HK-2 (cell line): Measurements from ENCODE around the gene THAP4.
"Not testable (repeated sequence)": the region's sequence is repeated elsewhere in the genome, so short reads cannot be mapped to it uniquely, and the experiment has no call there.

Experiments used
- DNase-seq: peaks from one replicate; pipeline ENCODE4 v3.0.0-alpha.2; 2018; ENCODE audit not compliant: unreplicated experiment

THAP4 gene

DNA sequence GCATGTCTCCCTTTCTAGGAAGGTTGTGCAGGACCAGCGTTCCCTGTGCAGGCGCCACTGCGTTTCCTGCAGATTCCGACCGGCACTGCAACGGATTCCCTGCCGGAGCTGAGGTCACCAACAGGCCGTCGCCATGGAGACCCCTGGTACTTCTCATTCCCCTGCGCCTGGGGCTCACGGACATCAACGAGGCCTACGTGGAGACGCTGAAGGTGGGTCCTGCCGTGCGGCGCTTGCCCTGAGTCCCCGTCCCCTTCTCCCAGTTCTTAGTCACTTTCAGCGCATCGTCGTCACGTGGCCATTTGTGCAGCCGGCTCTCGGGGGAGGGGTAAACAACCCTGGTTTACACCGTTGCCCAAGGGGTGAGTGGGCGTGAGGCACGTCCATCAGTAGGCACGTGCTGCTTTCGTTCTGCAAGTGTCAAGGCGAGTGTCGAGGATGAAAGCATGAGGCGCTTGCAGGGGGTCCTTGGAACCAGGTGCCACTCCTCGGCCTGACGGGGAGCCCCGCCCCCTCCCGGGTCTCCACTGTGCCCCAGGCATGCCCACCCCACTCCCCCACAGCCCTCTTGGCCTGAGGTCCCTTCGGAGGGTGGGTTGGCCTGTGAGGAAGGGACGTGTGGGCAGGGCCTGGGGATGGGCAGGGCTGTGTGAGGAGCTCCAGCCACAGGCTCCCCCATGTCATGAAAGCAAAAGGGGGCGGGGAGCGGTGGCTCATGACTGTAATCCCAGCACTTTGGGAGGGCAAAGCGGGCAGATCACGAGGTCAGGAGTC lies 29.9 kb upstream of the THAP4 start:
- no peak for DNase-seq

- DNase-seq: no peak
These were observed 28.9 kb upstream of the THAP4 start for GRCh38 chr2:241665731-241666440.

DNA sequence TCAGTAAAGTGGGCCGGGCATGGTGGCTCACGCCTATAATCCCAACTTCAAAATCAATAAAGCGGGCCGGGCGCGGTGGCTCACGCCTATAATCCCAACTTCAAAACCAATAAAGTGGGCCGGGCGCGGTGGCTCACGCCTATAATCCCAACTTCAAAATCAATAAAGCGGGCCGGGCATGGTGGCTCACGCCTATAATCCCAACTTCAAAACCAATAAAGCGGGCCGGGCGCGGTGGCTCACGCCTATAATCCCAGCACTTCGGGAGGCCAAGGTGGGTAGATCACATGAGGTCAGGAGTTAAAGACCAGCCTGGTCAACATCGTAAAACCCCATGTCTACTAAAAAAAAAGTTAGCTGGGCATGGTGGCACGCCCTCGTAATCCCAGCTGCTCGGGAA lies 25.8 kb upstream of the THAP4 start:
- not testable (repeated sequence) for DNase-seq

DNA sequence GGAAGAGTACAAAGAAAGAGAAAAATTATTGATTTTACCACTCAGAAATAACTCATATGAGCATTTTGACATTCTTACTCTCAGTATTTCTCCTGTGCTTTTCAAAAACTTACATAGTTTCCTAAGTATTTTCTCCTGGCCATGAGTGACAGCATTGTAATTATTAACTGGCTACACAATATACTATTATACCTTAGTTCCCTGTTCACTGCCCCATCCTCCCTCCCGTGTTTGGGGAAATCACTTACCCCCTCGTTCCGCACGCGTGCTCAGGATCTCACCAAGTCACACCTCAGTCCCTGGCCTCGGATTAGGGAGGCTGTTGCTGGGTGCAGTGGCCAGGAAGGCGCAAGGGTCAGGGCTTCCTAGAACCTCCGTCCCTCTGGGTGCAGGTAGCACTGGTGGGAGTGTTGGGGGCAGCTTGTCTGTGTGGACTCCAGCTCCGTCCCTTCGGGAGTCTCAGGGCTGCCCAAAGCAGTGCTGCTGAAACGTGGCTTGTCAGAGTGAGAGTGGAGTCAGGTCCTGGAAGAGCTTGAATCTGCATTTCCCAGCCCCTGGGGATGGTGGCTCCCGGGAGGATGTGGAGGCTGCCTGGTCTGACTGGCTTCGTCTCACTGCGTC lies 23.7 kb upstream of the THAP4 start:
- no peak for DNase-seq

DNA sequence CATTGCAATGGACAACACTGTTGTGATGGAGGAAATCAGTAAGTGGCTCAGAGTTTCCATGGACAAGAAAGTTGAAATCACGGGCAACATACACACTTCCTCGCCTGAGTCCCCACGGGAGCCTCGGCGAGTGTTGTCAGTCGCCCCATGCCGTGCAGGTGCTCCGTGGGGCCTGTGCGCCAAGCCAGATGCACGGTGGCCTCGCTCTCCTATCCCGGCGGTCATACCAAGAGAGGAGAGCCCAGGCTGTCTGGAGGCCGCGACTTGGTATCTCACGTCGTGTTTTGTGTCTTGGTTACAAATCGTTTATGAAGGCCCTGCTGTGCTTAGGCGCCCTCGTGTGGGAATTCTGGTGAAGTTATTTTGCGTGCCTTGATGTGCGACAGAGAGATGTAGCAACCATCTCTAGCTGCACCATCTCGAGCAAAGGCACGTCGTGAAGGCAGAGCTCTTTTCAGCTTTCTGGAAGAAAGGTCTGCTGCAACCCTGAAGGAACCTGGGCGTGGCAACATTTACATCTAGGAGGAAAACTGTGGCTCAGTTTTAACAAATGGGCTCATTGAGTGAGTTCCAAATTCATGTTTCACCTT lies 22.3 kb upstream of the THAP4 start:
- DNase-seq: no peak

DNA sequence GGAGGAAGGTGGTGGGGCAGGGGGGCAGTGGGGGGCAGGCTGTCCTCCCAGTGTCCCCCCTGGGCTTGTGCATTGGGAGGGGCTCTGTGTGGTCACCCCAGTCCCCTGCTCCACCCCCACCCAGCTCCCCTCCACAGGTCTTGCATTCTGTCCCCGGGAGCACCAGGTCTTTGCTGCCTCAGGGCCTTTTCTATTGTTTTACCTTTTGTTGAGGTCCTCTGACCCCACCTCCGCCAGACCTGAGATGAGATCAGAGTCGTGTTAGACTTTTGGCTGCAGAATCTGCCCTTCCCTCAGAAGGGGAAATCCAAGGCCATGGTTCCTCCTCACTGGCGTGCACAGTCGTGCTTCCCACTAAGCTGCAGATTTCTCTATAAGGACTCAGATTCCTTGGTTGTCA lies 21.3 kb upstream of the THAP4 start:
- no peak for DNase-seq

GRCh38 chr2:241657786-241658254 lies 20.9 kb upstream of the THAP4 start:
- DNase-seq: no peak

DNA sequence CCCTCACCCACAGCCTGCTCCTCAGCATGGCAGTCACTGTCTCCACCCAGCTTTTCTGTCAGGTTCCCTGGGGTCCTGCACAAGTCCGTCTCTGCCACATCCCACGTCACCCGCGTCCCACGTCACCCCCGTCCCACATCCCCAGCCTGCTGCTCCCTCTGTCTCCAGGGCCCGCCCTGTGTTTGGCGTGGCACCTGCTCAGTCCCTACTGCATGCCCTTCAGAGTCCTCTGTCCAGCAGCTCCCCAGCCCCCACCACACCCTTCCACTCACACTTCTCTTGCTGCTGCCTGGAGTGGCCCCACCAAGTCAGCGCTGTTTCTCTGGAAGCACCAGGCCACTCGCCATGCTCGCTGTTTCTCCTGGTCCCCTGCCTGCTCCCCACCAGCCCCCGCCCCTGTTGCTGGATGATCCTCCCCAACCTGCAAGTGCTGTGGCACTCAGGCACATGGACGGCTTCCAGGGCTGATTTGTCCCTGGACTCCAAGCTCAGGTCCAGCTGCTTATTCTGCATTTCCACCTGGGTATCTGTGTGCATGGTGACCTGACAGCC lies 19.3 kb upstream of the THAP4 start:
- DNase-seq: no peak

- no peak for DNase-seq
These were observed 18.7 kb upstream of the THAP4 start for GRCh38 chr2:241655516-241656189.

DNA sequence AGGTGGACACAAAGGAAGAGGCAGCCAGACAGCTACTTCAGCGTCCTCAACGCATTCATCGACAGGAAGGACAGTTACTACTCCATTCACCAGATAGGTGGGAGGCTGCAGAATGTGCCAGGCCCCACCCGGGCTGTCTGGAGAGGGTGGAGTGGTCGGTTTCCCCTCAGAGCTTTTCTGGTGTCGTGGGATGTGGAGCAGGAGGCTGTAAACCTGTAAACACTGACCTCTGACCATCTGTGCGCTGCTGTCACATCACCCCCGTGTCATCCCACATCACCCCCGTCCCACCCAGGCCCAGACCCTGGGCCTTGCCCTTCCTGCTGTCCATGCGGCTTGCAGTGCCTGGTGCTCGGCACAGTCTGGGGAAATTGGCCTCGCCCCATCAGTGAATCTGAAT lies 17.6 kb upstream of the THAP4 start:
- DNase-seq: no peak

GRCh38 chr2:241653210-241653750 lies 16.3 kb upstream of the THAP4 start:
- DNase-seq: no peak

- no peak for DNase-seq
These were observed 15.8 kb upstream of the THAP4 start for GRCh38 chr2:241652722-241653121.

DNA sequence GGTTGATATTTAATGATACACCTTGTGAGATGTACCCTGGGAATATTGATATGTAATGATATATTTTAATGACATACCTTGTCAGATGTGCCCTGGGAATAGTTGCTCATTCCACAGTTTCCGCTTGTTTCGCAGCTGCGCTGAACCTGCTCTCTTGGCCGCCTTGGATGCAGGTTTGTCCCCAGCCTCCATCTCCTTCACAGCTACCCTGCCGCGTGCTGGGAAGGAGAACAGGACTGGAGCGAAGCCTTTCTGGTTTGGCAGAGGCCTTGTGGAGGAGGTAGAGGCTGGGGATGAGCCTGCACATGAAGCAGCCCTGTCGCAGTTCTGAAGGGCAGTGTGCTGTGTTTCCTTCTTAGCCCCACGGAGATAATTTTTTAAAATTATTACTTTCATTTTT lies 15.2 kb upstream of the THAP4 start:
- DNase-seq: no peak

GRCh38 chr2:241649927-241650326 lies 13.0 kb upstream of the THAP4 start:
- no peak for DNase-seq

- no peak for DNase-seq
These were observed 12.4 kb upstream of the THAP4 start for GRCh38 chr2:241649404-241649803.

- no peak for DNase-seq
These were observed 11.5 kb upstream of the THAP4 start for GRCh38 chr2:241648453-241648852.

GRCh38 chr2:241645915-241646645 lies 9.1 kb upstream of the THAP4 start:
- DNase-seq: no peak

GRCh38 chr2:241645056-241645914 lies 8.3 kb upstream of the THAP4 start:
- no peak for DNase-seq

- DNase-seq: no peak
These were observed 4.7 kb upstream of the THAP4 start for GRCh38 chr2:241641631-241642030.
